Esophagus squamous epithelium (tissue), 5 donors: ENCODE results near the gene OR2J2. TPM values are rescaled to one million over a fixed set of nuclear protein-coding genes. Genes with fewer than 3 reads are reported as not detected.
"Not testable (repeated sequence)": the region's sequence is repeated elsewhere in the genome, so short reads cannot be mapped to it uniquely, and the experiment has no call there.

Source experiments
- DNase-seq: peaks from one replicate; lab custom pipeline; 2025; lab: John Stamatoyannopoulos, UW
- H3K27ac ChIP-seq, 4 donors: fragments of 200-600 bp; sonication (generic); one replicate each; pipeline ENCODE4 v1.5.1; 2016 to 2019; ENCODE audit warnings: mild to moderate bottlenecking in 1 of 4
- H3K27me3 ChIP-seq, 4 donors: fragments of 200-600 bp; sonication (generic); 1 replicate in 3 of 4; 2 replicates in 1 of 4; pipeline versions ENCODE4 v1.5.1 to v1.6.0; 2017 to 2021; ENCODE audit warnings: antibody characterized with exemption in 1 of 4
- H3K36me3 ChIP-seq, 3 donors: fragments of 200-600 bp; sonication (generic); one replicate each; pipeline ENCODE4 v1.5.1; 2016 to 2019
- H3K4me1 ChIP-seq, 3 donors: fragments of 200-600 bp; sonication (generic); one replicate each; pipeline ENCODE4 v1.5.1; 2017 to 2019
- H3K4me3 ChIP-seq, 4 donors: fragments of 200-600 bp; sonication (generic); 1 replicate in 3 of 4; 2 replicates in 1 of 4; pipeline ENCODE4 v1.5.1; 2016 to 2019; ENCODE audit warnings: mild to moderate bottlenecking in 2 of 4, moderate library complexity in 1 of 4
- H3K9me3 ChIP-seq, 3 donors: fragments of 200-600 bp; sonication (generic); one replicate each; pipeline ENCODE4 v1.5.1; 2016 to 2019
- POLR2A ChIP-seq, 4 donors: fragments of 450-650 bp; IDR thresholded peaks; one replicate each; pipeline ENCODE4 v1.6.1; 2017; ENCODE audit warnings: antibody characterized with exemption in 4 of 4, mild to moderate bottlenecking in 4 of 4, moderate library complexity in 3 of 4
- WGBS, 2 donors: methylation state at CpG; one replicate each; pipeline ENCODE4 v1.1.5; 2018; 5-methylcytosine and 5-hydroxymethylcytosine counted together
- intact Hi-C: fragments of 100-400 bp; cut with DNase I; formaldehyde crosslinking; loops from one replicate; pipeline ENCODE4 v1.15.0; 2022
- total RNA-seq, 4 donors: library from RNA; depleted of rRNA; stranded (reverse); fragments of >200 nt; gene quantifications; one replicate each; pipeline ENCODE4 v1.1.0, GENCODE V29; 2016
- TF ChIP-seq, protein P1 (sequence below), 6 experiments: fragments of 450-650 bp in 4 of 6; fragments of 200-600 bp in 2 of 6; sonication (generic) in 2 of 6; IDR thresholded peaks; one replicate each; pipeline ENCODE4 v1.5.1; 2016 to 2019; ENCODE audit warnings: antibody characterized with exemption in 6 of 6, mild to moderate bottlenecking in 4 of 6, moderate library complexity in 4 of 6
- donor health status: DM: yes; HTN: yes; CAD: no.

Gene OR2J2
- total RNA-seq, 4 donors from 2014 or later: not detected

DNA sequence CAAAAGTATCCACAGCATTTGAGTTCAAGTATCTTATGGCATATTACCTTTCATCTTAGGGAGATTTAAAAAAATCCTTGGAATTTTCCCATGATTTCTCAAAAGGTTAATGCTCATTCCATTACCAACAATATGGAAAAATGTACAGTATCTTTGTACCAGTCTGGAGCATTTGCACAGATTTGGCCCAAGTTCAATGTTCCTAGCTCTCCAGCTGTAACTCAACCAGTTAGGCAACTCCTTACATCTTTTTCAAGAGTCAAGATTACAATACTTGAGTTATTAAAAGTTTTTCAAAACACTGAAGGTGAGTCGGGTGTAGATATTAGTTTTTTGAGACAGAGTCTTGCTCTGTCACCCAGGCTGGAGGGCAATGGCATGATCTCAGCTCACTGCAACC is 1.0 kb downstream of the OR2J2 start:
- no peaks in the 10 kb centered on the region for H3K27me3 ChIP-seq

DNA sequence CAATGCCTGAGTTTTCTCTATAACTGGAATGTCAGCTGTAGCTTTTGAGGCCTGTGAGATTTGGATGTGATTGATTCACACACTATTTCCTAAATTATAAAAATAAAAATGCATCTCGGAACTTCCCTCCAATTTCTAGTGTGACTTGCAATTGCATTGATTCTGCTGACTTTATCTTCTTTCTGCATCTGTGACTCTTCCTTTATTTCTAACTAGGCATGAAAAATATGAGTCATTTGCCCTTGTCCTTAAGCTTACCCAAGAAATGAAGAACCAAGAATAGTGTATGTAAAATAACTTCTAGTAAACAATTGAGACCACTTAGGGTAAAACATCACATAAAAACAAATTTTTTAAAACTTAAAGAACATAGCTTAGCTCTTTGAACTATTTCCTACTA is 12.9 kb downstream of the OR2J2 start:
- H3K27ac ChIP-seq: no peak overlapping the region
- no peak for DNase-seq
- WGBS, 2 donors: 54 to 85% methylated on average over 1 of the region's 1 CpG
- H3K36me3 ChIP-seq: no peaks in the 10 kb centered on the region
- intact Hi-C loops: no loop called here
- H3K4me3 ChIP-seq: no peak overlapping the region
- H3K4me1 ChIP-seq: no peaks in the 10 kb centered on the region
- H3K9me3 ChIP-seq: peaks cover 0 to 2% (median 0%) of the 10 kb centered on the region in 3 donors
- H3K27me3 ChIP-seq: no peaks in the 10 kb centered on the region
- TF ChIP-seq POLR2A (IDR thresholded peaks at IDR 0.05): no peak
- TF ChIP-seq, protein P1, sequence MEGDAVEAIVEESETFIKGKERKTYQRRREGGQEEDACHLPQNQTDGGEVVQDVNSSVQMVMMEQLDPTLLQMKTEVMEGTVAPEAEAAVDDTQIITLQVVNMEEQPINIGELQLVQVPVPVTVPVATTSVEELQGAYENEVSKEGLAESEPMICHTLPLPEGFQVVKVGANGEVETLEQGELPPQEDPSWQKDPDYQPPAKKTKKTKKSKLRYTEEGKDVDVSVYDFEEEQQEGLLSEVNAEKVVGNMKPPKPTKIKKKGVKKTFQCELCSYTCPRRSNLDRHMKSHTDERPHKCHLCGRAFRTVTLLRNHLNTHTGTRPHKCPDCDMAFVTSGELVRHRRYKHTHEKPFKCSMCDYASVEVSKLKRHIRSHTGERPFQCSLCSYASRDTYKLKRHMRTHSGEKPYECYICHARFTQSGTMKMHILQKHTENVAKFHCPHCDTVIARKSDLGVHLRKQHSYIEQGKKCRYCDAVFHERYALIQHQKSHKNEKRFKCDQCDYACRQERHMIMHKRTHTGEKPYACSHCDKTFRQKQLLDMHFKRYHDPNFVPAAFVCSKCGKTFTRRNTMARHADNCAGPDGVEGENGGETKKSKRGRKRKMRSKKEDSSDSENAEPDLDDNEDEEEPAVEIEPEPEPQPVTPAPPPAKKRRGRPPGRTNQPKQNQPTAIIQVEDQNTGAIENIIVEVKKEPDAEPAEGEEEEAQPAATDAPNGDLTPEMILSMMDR (IDR thresholded peaks at IDR 0.05): no peak

More for the DNA sequence above, 1.0 kb downstream of the OR2J2 start:
- H3K4me1 ChIP-seq: no peaks in the 10 kb centered on the region
- 50 to 67% methylated on average over 1 of the region's 1 CpG for WGBS, 2 donors
- H3K4me3 ChIP-seq: no peak overlapping the region
- no peak overlapping the region for H3K27ac ChIP-seq
- intact Hi-C loops: no loop called here
- no peak for TF ChIP-seq POLR2A (IDR thresholded peaks at IDR 0.05)
- TF ChIP-seq, protein P1 (IDR thresholded peaks at IDR 0.05): no peak
- H3K36me3 ChIP-seq: no peaks in the 10 kb centered on the region
- H3K9me3 ChIP-seq: no peaks in the 10 kb centered on the region
- no peak for DNase-seq

DNA sequence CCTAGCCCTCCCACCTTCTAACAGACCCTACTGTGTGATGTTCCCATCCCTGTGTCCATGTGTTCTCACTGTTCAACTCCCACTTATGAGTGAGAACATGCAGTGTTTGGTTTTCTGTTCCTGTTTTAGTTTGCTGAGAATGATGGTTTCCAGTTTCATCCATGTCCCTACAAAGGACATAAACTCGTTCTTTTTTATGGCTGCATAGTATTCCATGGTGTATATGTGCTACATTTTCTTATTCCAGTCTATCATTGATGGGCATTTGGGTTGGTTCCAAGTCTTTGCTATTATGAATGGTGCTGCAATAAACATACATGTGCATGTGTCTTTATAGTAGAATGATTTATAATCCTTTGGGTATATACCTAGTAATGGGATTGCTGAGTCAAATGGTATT is 18.0 kb downstream of the OR2J2 start:
- H3K27me3 ChIP-seq, H3K36me3 ChIP-seq, H3K4me1 ChIP-seq, H3K4me3 ChIP-seq, H3K9me3 ChIP-seq, H3K27ac ChIP-seq, intact Hi-C loops, DNase-seq: not testable (repeated sequence)
- WGBS, 2 donors: 10 to 33% methylated on average over 1 of the region's 1 CpG

DNA sequence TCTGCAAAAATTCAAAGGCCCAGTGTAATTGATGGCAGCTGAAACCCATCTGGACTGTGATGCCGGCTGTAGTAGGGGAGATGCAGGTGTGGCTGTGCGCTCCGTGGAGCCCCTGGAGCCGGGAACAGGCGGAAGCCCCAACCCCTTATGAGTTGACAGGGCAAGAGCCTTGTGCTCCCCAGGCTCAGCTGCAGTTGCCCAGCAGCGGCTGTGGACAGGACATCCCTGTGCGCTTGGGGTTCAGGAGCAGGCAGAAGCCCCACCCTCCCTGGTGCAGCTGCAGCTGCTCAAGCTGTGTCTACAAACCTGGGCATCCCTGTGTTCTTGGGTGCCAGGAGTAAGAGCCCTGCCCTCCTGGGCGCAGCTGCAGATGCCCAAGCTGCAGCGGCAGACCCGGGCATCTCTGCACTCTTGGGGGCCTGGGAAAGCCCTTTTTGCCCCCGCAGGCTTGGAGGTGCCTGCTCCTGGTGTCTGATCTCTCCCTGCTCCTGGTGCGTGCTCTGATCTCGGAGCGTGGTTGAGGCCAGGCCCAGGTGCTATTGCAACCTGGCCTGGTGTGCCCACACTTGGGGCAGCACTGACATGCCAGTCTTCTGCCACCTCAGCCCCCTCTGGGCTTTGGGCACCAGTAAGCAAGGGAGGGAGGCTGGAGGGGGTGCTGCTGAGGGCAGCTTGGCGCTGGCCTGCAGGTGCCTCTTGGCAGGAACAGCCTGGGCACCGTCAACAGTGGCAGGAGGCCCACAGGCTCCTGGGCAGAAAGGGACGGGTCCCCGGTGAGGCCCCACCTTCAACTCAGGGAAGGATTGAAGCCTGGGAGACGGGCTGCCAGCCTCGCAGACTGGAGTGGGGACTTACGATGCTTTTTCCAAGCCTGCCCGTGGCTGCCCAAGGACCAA is 30.3 kb downstream of the OR2J2 start:
- WGBS, 2 donors: 81 to 98% methylated on average over 6 to 8 of the region's 22 CpGs
- Histone ChIP-seq H3K27me3 (no peaks in the 10 kb centered on the region), H3K4me1 (no peaks in the 10 kb centered on the region), H3K36me3 (no peaks in the 10 kb centered on the region), H3K27ac (no peak overlapping the region), H3K9me3 (no peaks in the 10 kb centered on the region), H3K4me3 (no peak overlapping the region)
- intact Hi-C loops: no loop called here
- TF ChIP-seq POLR2A (IDR thresholded peaks at IDR 0.05): no peak
- TF ChIP-seq, protein P1 (IDR thresholded peaks at IDR 0.05): no peak
- DNase-seq: no peak

DNA sequence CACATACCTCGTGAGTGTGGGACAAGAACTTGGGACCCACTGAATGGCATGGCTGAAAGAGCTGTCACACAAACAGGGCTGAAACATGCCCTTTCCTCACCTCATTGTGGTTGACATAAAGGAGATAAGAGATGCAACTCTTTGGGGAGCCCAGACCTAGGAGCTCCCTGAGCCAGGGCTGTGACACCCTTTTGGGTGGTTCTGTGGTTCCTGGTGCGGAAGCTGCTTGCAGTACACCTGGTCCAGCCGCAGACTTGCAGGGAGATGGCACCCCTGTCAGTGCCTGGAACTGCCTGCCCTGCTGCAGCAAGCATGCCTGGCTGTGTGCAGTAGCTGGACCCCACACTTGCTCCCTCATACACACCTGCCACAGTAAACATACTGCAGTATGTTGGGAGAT is 31.3 kb downstream of the OR2J2 start:
- no peaks in the 10 kb centered on the region for H3K4me1 ChIP-seq
- no peaks in the 10 kb centered on the region for H3K27me3 ChIP-seq
- H3K9me3 ChIP-seq: no peaks in the 10 kb centered on the region
- H3K4me3 ChIP-seq: no peak overlapping the region
- 60 to 69% methylated on average over 1 to 3 of the region's 3 CpGs for WGBS, 2 donors
- H3K36me3 ChIP-seq: no peaks in the 10 kb centered on the region
- no peak for DNase-seq
- H3K27ac ChIP-seq: no peak overlapping the region
- TF ChIP-seq, protein P1 (IDR thresholded peaks at IDR 0.05): no peak
- TF ChIP-seq POLR2A (IDR thresholded peaks at IDR 0.05): no peak
- intact Hi-C loops: no loop called here
